ENCODE measurements around the gene MAP3K15. TPM values are rescaled to one million over a fixed set of nuclear protein-coding genes. Genes with fewer than 3 reads are reported as not detected.

MAP3K15 gene
- total RNA-seq, 1 donor from 2014 or later, result 1.1 TPM

GRCh38 chrX:19349264-19349663, 166.0 kb downstream of the MAP3K15 start:
- Histone ChIP-seq H3K9ac (no peak overlapping the region), H3K27ac (no peak overlapping the region), H4K20me1 (ENCODE audit: low read depth) (peaks cover 6% of the 10 kb centered on the region), H3K9me3 (ENCODE audit: low read depth) (peaks cover 4% of the 10 kb centered on the region), H3K4me3 (no peak overlapping the region), H3K4me1 (no peaks in the 10 kb centered on the region), H3K36me3 (no peaks in the 10 kb centered on the region), H3K79me2 (ENCODE audit: low read depth) (peaks cover 39% of the 10 kb centered on the region), H3F3A (ENCODE audit: low read depth) (no peaks in the 10 kb centered on the region), H2AFZ (replicated peaks) (no peak overlapping the region), H3K4me2 (no peak overlapping the region), H3K27me3 (no peaks in the 10 kb centered on the region)
- no peak overlapping the region for H3K27ac Mint-ChIP-seq
- DNase-seq (ENCODE audit: low spot score), result no peak
- H3K27me3 Mint-ChIP-seq (ENCODE audit: insufficient read depth, low read depth), result no peaks in the 10 kb centered on the region
- no peaks in the 10 kb centered on the region for H3K36me3 Mint-ChIP-seq
- H3K4me1 Mint-ChIP-seq, result no peaks in the 10 kb centered on the region
- no peak overlapping the region for H3K4me3 Mint-ChIP-seq
- TF ChIP-seq EZH2 (IDR thresholded peaks at IDR 0.05) (no peak), CTCF (IDR thresholded peaks at IDR 0.05) (no peak), EZH2phosphoT487 (IDR thresholded peaks at IDR 0.05) (no peak)
- H3K9me3 Mint-ChIP-seq, result no peaks in the 10 kb centered on the region

GRCh38 chrX:19347916-19348315, 167.4 kb downstream of the MAP3K15 start:
- no peak for DNase-seq (ENCODE audit: low spot score)
- H3K27ac ChIP-seq, result no peak overlapping the region
- H3K36me3 Mint-ChIP-seq, result no peaks in the 10 kb centered on the region
- TF ChIP-seq CTCF (IDR thresholded peaks at IDR 0.05) (no peak), EZH2 (IDR thresholded peaks at IDR 0.05) (no peak), EZH2phosphoT487 (IDR thresholded peaks at IDR 0.05) (no peak)
- H3K27me3 ChIP-seq, result no peaks in the 10 kb centered on the region
- no peak overlapping the region for H3K4me2 ChIP-seq
- no peaks in the 10 kb centered on the region for H3K36me3 ChIP-seq
- H3K9ac ChIP-seq, result no peak overlapping the region
- peaks cover under 1% of the 10 kb centered on the region for H3K4me1 ChIP-seq
- peaks cover 2% of the 10 kb centered on the region for H3K9me3 Mint-ChIP-seq
- H3K79me2 ChIP-seq (ENCODE audit: low read depth), result peaks cover 44% of the 10 kb centered on the region
- no peak overlapping the region for H3K27ac Mint-ChIP-seq
- H3F3A ChIP-seq (ENCODE audit: low read depth), result no peaks in the 10 kb centered on the region
- no peak overlapping the region for H3K4me3 ChIP-seq
- no peak overlapping the region for H2AFZ ChIP-seq (replicated peaks)
- H3K9me3 ChIP-seq (ENCODE audit: low read depth), result peaks cover 4% of the 10 kb centered on the region
- H4K20me1 ChIP-seq (ENCODE audit: low read depth), result peaks cover 6% of the 10 kb centered on the region
- no peak overlapping the region for H3K4me3 Mint-ChIP-seq
- peaks cover 3% of the 10 kb centered on the region for H3K4me1 Mint-ChIP-seq
- H3K27me3 Mint-ChIP-seq (ENCODE audit: insufficient read depth, low read depth), result no peaks in the 10 kb centered on the region

GRCh38 chrX:19344661-19345060, 170.6 kb downstream of the MAP3K15 start:
- H3F3A ChIP-seq (ENCODE audit: low read depth), result no peaks in the 10 kb centered on the region
- no peak for DNase-seq (ENCODE audit: low spot score)
- peaks cover 13% of the 10 kb centered on the region for H3K4me1 Mint-ChIP-seq
- no peak overlapping the region for H2AFZ ChIP-seq (replicated peaks)
- H3K27ac Mint-ChIP-seq, result no peak overlapping the region
- peaks cover 4% of the 10 kb centered on the region for H3K9me3 ChIP-seq (ENCODE audit: low read depth)
- no peaks in the 10 kb centered on the region for H3K27me3 Mint-ChIP-seq (ENCODE audit: insufficient read depth, low read depth)
- H3K4me3 ChIP-seq, result peak overlapping the region; percentile 82
- no peak overlapping the region for H3K27ac ChIP-seq
- no peaks in the 10 kb centered on the region for H3K27me3 ChIP-seq
- H3K36me3 ChIP-seq, result no peaks in the 10 kb centered on the region
- peaks cover 5% of the 10 kb centered on the region for H3K4me1 ChIP-seq
- peak overlapping the region; percentile 70 for H3K4me2 ChIP-seq
- H3K4me3 Mint-ChIP-seq, result peak overlapping the region; percentile 87
- no peaks in the 10 kb centered on the region for H3K36me3 Mint-ChIP-seq
- peaks cover 2% of the 10 kb centered on the region for H3K9me3 Mint-ChIP-seq
- H3K79me2 ChIP-seq (ENCODE audit: low read depth), result peaks cover 44% of the 10 kb centered on the region
- TF ChIP-seq EZH2 (IDR thresholded peaks at IDR 0.05), result no peak
- no peak for TF ChIP-seq EZH2phosphoT487 (IDR thresholded peaks at IDR 0.05)
- no peak for TF ChIP-seq CTCF (IDR thresholded peaks at IDR 0.05)
- H3K9ac ChIP-seq, result peak overlapping the region; percentile 43
- peaks cover 6% of the 10 kb centered on the region for H4K20me1 ChIP-seq (ENCODE audit: low read depth)
